Measurements from ENCODE around the gene SLC12A4. TPM values are rescaled to one million over a fixed set of nuclear protein-coding genes. Genes with fewer than 3 reads are reported as not detected.

SLC12A4 gene
- total and polyA plus RNA-seq, 2 of the 13 experiments (the other 11 are each of a cell fraction or from before 2014, with no cell fraction given): 65.1 to 84.3 TPM

GRCh38 chr16:67942510-67943255 is 25.8 kb downstream of the SLC12A4 start (continued):
- TF ChIP-seq, protein P1, sequence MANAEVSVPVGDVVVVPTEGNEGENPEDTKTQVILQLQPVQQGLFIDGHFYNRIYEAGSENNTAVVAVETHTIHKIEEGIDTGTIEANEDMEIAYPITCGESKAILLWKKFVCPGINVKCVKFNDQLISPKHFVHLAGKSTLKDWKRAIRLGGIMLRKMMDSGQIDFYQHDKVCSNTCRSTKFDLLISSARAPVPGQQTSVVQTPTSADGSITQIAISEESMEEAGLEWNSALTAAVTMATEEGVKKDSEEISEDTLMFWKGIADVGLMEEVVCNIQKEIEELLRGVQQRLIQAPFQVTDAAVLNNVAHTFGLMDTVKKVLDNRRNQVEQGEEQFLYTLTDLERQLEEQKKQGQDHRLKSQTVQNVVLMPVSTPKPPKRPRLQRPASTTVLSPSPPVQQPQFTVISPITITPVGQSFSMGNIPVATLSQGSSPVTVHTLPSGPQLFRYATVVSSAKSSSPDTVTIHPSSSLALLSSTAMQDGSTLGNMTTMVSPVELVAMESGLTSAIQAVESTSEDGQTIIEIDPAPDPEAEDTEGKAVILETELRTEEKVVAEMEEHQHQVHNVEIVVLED (CRISPR knock-in tag; IDR thresholded peaks at IDR 0.05; ENCODE audit: borderline replicate concordance): no peak
- TF ChIP-seq ZNF232 (CRISPR knock-in tag; IDR thresholded peaks at IDR 0.05; ENCODE audit: borderline replicate concordance) (no peak), ATRX (CRISPR knock-in tag; IDR thresholded peaks at IDR 0.05; ENCODE audit: borderline replicate concordance) (no peak), ZSCAN21 (CRISPR knock-in tag; IDR thresholded peaks at IDR 0.05; ENCODE audit: borderline replicate concordance) (peak; percentile 50; the same call in 1 of the 2 replicates), SRSF1 (optimal IDR thresholded peaks at IDR 0.05; ENCODE audit: low read depth, low read length) (no peak), ASH2L (IDR thresholded peaks at IDR 0.05; ENCODE audit: insufficient read length, low read depth, low read length) (no peak), PHB2 (IDR thresholded peaks at IDR 0.05; ENCODE audit: partially characterized antibody) (no peak), ZSCAN31 (CRISPR knock-in tag; IDR thresholded peaks at IDR 0.05; ENCODE audit: low read depth) (no peak), SP2 (CRISPR knock-in tag; IDR thresholded peaks at IDR 0.05) (peak; percentile 15), PHF8 (CRISPR knock-in tag; IDR thresholded peaks at IDR 0.05) (no peak; the same call in 1 of the 2 replicates), ZNF431 (CRISPR knock-in tag; IDR thresholded peaks at IDR 0.05; ENCODE audit: borderline replicate concordance, low read depth) (no peak), KLF13 (CRISPR knock-in tag; IDR thresholded peaks at IDR 0.05) (peak; percentile 79; the same call in 1 of the 2 replicates), ZC3H13 (CRISPR knock-in tag; IDR thresholded peaks at IDR 0.05) (no peak; the same call in 1 of the 2 replicates), ZNF383 (CRISPR knock-in tag; IDR thresholded peaks at IDR 0.05; ENCODE audit: borderline replicate concordance) (no peak), RARA (CRISPR knock-in tag; IDR thresholded peaks at IDR 0.05) (no peak), NFKB2 (CRISPR knock-in tag; IDR thresholded peaks at IDR 0.05; ENCODE audit: borderline replicate concordance) (peak; percentile 41; the same call in 1 of the 2 replicates), ZSCAN9 (CRISPR knock-in tag; IDR thresholded peaks at IDR 0.05; ENCODE audit: borderline replicate concordance) (no peak), MTA3 (CRISPR knock-in tag; IDR thresholded peaks at IDR 0.05) (no peak), HNRNPK (IDR thresholded peaks at IDR 0.05; ENCODE audit: low read depth, low read length, poor library complexity, severe bottlenecking) (no peak)
- TF ChIP-seq, protein P2, sequence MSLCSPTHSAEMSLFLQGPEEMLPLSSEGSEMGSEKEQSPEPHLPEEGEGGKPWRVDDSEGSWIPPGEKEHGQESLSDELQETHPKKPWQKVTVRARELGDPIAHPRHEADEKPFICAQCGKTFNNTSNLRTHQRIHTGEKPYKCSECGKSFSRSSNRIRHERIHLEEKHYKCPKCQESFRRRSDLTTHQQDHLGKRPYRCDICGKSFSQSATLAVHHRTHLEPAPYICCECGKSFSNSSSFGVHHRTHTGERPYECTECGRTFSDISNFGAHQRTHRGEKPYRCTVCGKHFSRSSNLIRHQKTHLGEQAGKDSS (CRISPR knock-in tag; IDR thresholded peaks at IDR 0.05; ENCODE audit: borderline replicate concordance, low read depth): 0 out of 2 replicates have a peak, but pooled peaks have one; percentile 21
- TF ChIP-seq, protein P3, sequence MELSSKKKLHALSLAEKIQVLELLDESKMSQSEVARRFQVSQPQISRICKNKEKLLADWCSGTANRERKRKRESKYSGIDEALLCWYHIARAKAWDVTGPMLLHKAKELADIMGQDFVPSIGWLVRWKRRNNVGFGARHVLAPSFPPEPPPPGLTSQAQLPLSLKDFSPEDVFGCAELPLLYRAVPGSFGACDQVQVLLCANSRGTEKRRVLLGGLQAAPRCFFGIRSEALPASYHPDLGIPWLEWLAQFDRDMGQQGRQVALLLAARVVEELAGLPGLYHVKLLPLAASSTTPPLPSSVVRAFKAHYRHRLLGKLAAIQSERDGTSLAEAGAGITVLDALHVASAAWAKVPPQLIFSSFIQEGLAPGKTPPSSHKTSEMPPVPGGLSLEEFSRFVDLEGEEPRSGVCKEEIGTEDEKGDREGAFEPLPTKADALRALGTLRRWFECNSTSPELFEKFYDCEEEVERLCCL (CRISPR knock-in tag; IDR thresholded peaks at IDR 0.05; ENCODE audit: borderline replicate concordance): 0 out of 2 replicates have a peak, but pooled peaks have one; percentile 50
